Measurements from ENCODE around the gene GPR160.

DNA sequence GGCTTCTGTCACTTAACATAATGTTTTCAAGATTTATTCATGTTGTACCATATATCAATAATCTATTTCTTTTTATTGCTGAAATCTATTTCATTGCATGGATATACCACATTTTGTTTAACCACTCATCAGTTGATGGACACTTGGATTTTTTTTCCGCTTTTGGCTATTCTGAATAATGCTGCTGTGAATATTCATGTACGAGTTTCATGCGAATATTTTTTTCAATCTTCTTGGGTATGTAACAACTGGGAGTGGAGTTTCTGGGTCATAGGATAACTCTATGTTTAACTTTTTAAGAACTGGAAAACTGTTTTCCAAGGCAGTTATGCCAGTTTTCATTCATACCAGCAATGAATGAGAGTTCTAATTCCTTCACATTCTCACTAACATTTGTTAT lies 21.7 kb upstream of the GPR160 start:
- TF ChIP-seq, protein P1, sequence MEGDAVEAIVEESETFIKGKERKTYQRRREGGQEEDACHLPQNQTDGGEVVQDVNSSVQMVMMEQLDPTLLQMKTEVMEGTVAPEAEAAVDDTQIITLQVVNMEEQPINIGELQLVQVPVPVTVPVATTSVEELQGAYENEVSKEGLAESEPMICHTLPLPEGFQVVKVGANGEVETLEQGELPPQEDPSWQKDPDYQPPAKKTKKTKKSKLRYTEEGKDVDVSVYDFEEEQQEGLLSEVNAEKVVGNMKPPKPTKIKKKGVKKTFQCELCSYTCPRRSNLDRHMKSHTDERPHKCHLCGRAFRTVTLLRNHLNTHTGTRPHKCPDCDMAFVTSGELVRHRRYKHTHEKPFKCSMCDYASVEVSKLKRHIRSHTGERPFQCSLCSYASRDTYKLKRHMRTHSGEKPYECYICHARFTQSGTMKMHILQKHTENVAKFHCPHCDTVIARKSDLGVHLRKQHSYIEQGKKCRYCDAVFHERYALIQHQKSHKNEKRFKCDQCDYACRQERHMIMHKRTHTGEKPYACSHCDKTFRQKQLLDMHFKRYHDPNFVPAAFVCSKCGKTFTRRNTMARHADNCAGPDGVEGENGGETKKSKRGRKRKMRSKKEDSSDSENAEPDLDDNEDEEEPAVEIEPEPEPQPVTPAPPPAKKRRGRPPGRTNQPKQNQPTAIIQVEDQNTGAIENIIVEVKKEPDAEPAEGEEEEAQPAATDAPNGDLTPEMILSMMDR (IDR thresholded peaks at IDR 0.05): no peak
- no peak for TF ChIP-seq POLR2A (IDR thresholded peaks at IDR 0.05)

All from adrenal gland (tissue), 5 donors.